ENCODE data around the gene ETV3L. TPM values are rescaled to one million over a fixed set of nuclear protein-coding genes. Genes with fewer than 3 reads are reported as not detected.

The ETV3L gene
- total RNA-seq, 1 experiment from 2014 or later, result not detected

DNA sequence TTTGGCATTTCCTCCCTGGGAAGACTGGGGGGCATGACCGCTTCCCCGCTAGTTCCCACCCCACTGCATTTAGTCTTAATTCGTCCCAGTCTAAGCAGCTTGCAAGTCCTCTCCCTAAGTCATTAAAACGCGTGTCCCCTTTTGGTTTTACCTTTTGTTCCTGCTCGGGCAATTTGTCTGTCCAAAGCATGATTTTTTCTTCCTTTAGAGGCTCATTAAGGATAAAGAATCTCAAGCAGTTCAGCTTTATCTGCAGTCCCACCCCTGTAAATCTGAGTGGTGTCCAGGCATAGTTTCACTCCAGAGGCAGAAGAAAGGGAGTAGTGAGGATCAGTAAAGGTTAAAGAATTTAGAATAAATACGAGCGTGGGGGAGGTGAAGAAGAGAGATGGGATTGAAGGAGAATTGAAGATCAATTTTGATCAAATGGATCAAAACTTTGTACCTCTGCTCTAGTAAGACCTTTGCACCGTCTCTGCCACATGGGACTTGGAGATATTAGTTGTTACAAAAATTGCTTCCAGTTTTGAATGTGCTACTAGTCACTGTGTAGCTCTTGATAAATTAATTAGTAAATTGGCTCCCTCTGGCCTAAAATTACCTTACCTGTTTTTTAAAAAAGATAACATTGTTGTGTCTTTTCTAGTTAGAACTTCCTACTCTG, 39.6 kb upstream of the ETV3L start:
- ATAC-seq, result no peak
- no TSS peak for BruUV-seq (replicated peaks)
- CTCF ChIA-PET, result interaction anchor here (3.7 kb wide), 1 partner anchor 16 kb away, joined by 18 read pairs; no protein-coding TSS in a partner anchor

DNA sequence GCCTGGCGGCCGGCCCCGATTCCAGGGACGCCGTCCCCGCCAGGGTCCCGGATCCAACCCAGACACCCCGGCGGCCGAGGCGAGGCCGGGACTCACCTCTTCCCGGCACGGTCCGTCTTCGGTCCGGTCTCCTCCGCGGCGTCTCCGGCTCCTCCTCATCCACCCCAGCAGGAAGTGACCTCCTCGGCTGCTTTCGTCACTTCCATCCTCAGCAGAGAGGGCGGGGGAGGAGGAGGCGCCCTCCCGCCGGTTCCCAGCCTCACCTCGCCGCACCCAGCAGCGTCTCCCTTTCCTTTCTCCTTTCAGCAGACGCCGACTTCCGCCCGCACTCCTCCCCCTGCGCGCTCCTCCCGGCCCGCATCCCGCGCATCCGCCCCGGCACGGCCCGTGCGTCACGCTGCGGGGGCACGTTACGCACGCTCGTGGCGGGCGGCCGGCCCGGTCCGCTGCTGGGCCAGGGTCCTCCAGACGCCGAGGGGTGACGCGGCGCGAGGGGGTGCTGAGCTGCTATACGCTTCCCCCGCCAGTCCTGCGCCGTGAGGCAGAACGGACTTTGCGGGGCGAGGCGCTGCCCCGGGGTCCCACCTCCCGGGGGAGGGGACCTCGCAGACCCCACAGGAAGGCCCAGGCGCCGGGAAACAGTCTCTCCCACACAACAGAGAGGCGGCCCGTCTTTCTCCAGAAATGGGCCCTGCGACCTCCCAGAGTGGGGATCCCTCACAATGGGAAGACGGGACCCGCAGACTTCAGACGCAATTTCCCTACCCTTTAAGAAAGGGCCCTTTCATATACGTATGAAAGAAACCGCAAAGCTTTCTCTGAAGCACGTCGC, 38.8 kb upstream of the ETV3L start, which contains the start of gene ETV3:
ETV3 (minus strand) TSS at position 176 of the 832 bp plus-strand sequence. CDS start 2,043 bp downstream, outside the sequence.
- ChIA-PET CTCF (interaction anchor here (3.7 kb wide), 1 partner anchor 16 kb away, joined by 18 read pairs; no protein-coding TSS in a partner anchor), RAD21 (ENCODE audit: low non-redundant PET in 1 of 2, low total read pairs in 2 of 2, uncharacterized antibody in 2 of 2, unreplicated experiment in 2 of 2) (no interaction called here), POLR2A (no interaction called here)
- H3K9ac ChIP-seq (ENCODE audit: low read length), result peak within 1 kb of the TSS; percentile 84
- intact Hi-C loops (cut with micrococcal nuclease), result loop anchor here (5.0 kb wide), 1 partner anchor 46 kb away; no protein-coding TSS in a partner anchor
- BruUV-seq (replicated peaks), result TSS peak; percentile 79
- peak within 1 kb of the TSS; percentile 91 to 94 for H3K4me3 ChIP-seq (replicated peaks in 1 of 2; ENCODE audit: low read depth in 1 of 2, low read length in 2 of 2)
- ATAC-seq (peak; percentile 92), DNase-seq (ENCODE audit: low read depth, low spot score) (peak; percentile 76)
- peak within 1 kb of the TSS; percentile 90 for H3K4me2 ChIP-seq (ENCODE audit: low read length)
- H3K27me3 ChIP-seq (ENCODE audit: insufficient read depth, low read length), result no peaks in the 10 kb centered on the region
- peaks cover 13 to 25% of the 10 kb centered on the region in 2 experiments for H3K4me1 ChIP-seq (ENCODE audit: control insufficient read depth in 1 of 2, insufficient read depth in 2 of 2, low read length in 2 of 2)
- H2AFZ ChIP-seq (ENCODE audit: low read depth, low read length, poor library complexity, severe bottlenecking), result no peak within 1 kb of the TSS
- H3K9me2 ChIP-seq (ENCODE audit: insufficient read depth), result no peaks in the 10 kb centered on the region
- peak within 1 kb of the TSS; percentile 60 for H3K27ac ChIP-seq (ENCODE audit: low read depth, low read length)
- peaks cover 22 to 26% of the 10 kb centered on the region in 2 experiments for H3K36me3 ChIP-seq (ENCODE audit: control insufficient read depth in 1 of 2, insufficient read depth in 2 of 2, low read length in 2 of 2)
- peaks cover 7% of the 10 kb centered on the region; the same call in 1 of the 2 replicates for H4K20me1 ChIP-seq (ENCODE audit: insufficient read depth)
- H3K79me2 ChIP-seq (ENCODE audit: insufficient read depth, low read length), result peaks cover 44% of the 10 kb centered on the region
- no peaks in the 10 kb centered on the region for H3K9me3 ChIP-seq (ENCODE audit: control insufficient read depth in 1 of 2, insufficient read depth in 1 of 2, low read depth in 1 of 2, low read length in 2 of 2)
- TF ChIP-seq JUND (IDR thresholded peaks at IDR 0.05), result no peak
- no peak for TF ChIP-seq SRF (IDR thresholded peaks at IDR 0.05; ENCODE audit: low read depth)
- no peak for TF ChIP-seq FOSL1 (IDR thresholded peaks at IDR 0.05; ENCODE audit: low read depth)
- TF ChIP-seq CEBPB (IDR thresholded peaks at IDR 0.05; ENCODE audit: low read depth), result no peak
- TF ChIP-seq, protein P1, sequence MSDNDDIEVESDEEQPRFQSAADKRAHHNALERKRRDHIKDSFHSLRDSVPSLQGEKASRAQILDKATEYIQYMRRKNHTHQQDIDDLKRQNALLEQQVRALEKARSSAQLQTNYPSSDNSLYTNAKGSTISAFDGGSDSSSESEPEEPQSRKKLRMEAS (IDR thresholded peaks at IDR 0.05), result peak; percentile 90
- no peak for TF ChIP-seq ZNF274 (IDR thresholded peaks at IDR 0.05; ENCODE audit: low read depth, low read length)
- TF ChIP-seq, protein P2, sequence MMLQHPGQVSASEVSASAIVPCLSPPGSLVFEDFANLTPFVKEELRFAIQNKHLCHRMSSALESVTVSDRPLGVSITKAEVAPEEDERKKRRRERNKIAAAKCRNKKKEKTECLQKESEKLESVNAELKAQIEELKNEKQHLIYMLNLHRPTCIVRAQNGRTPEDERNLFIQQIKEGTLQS (IDR thresholded peaks at IDR 0.05), result no peak
- TF ChIP-seq TCF7L2 (IDR thresholded peaks at IDR 0.05; ENCODE audit: borderline replicate concordance, extremely low read depth, insufficient read depth, insufficient read length), result peak; percentile 70
- TF ChIP-seq ZFX (IDR thresholded peaks at IDR 0.05), result peak; percentile 95
- TF ChIP-seq YY1 (IDR thresholded peaks at IDR 0.05; ENCODE audit: extremely low read depth, insufficient replicate concordance, low read depth, low read length), result no peak
- TF ChIP-seq SP1 (IDR thresholded peaks at IDR 0.05; ENCODE audit: low read depth), result peak; percentile 59; the same call in 1 of the 2 replicates
- TF ChIP-seq, protein P3, sequence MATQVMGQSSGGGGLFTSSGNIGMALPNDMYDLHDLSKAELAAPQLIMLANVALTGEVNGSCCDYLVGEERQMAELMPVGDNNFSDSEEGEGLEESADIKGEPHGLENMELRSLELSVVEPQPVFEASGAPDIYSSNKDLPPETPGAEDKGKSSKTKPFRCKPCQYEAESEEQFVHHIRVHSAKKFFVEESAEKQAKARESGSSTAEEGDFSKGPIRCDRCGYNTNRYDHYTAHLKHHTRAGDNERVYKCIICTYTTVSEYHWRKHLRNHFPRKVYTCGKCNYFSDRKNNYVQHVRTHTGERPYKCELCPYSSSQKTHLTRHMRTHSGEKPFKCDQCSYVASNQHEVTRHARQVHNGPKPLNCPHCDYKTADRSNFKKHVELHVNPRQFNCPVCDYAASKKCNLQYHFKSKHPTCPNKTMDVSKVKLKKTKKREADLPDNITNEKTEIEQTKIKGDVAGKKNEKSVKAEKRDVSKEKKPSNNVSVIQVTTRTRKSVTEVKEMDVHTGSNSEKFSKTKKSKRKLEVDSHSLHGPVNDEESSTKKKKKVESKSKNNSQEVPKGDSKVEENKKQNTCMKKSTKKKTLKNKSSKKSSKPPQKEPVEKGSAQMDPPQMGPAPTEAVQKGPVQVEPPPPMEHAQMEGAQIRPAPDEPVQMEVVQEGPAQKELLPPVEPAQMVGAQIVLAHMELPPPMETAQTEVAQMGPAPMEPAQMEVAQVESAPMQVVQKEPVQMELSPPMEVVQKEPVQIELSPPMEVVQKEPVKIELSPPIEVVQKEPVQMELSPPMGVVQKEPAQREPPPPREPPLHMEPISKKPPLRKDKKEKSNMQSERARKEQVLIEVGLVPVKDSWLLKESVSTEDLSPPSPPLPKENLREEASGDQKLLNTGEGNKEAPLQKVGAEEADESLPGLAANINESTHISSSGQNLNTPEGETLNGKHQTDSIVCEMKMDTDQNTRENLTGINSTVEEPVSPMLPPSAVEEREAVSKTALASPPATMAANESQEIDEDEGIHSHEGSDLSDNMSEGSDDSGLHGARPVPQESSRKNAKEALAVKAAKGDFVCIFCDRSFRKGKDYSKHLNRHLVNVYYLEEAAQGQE (IDR thresholded peaks at IDR 0.05; ENCODE audit: low read depth), result no peak
- no peak for TF ChIP-seq RAD21 (IDR thresholded peaks at IDR 0.05; ENCODE audit: low read depth)

More for the DNA sequence above, 39.6 kb upstream of the ETV3L start:
- POLR2A ChIA-PET, result no interaction called here
- H3K4me3 ChIP-seq (replicated peaks in 1 of 2; ENCODE audit: low read depth in 1 of 2, low read length in 2 of 2), result peak overlapping the region; percentile 91 to 94
- H3K9me2 ChIP-seq (ENCODE audit: insufficient read depth), result no peaks in the 10 kb centered on the region
- RAD21 ChIA-PET (ENCODE audit: low non-redundant PET in 1 of 2, low total read pairs in 2 of 2, uncharacterized antibody in 2 of 2, unreplicated experiment in 2 of 2), result no interaction called here
- H4K20me1 ChIP-seq (ENCODE audit: insufficient read depth), result peaks cover 7% of the 10 kb centered on the region; the same call in 1 of the 2 replicates
- H3K4me2 ChIP-seq (ENCODE audit: low read length), result peak overlapping the region; percentile 90
- DNase-seq (ENCODE audit: low read depth, low spot score), result no peak
- H3K9me3 ChIP-seq (ENCODE audit: control insufficient read depth in 1 of 2, insufficient read depth in 1 of 2, low read depth in 1 of 2, low read length in 2 of 2), result no peaks in the 10 kb centered on the region
- peaks cover 37% of the 10 kb centered on the region for H3K79me2 ChIP-seq (ENCODE audit: insufficient read depth, low read length)
- peaks cover 13 to 25% of the 10 kb centered on the region in 2 experiments for H3K4me1 ChIP-seq (ENCODE audit: control insufficient read depth in 1 of 2, insufficient read depth in 2 of 2, low read length in 2 of 2)
- peak overlapping the region; percentile 84 for H3K9ac ChIP-seq (ENCODE audit: low read length)
- no peaks in the 10 kb centered on the region for H3K27me3 ChIP-seq (ENCODE audit: insufficient read depth, low read length)
- intact Hi-C loops (cut with micrococcal nuclease), result loop anchor here (5.0 kb wide), 1 partner anchor 47 kb away; no protein-coding TSS in a partner anchor
- peak overlapping the region; percentile 60 for H3K27ac ChIP-seq (ENCODE audit: low read depth, low read length)
- H2AFZ ChIP-seq (ENCODE audit: low read depth, low read length, poor library complexity, severe bottlenecking), result no peak overlapping the region
- peaks cover 15 to 19% of the 10 kb centered on the region in 2 experiments for H3K36me3 ChIP-seq (ENCODE audit: control insufficient read depth in 1 of 2, insufficient read depth in 2 of 2, low read length in 2 of 2)
- TF ChIP-seq POLR2AphosphoS5 (IDR thresholded peaks at IDR 0.05; ENCODE audit: low read depth, low read length) (no peak), SRF (IDR thresholded peaks at IDR 0.05; ENCODE audit: low read depth) (no peak), ZNF274 (IDR thresholded peaks at IDR 0.05; ENCODE audit: low read depth, low read length) (no peak), SIN3A (IDR thresholded peaks at IDR 0.05; ENCODE audit: low read depth) (0 out of 2 replicates have a peak, but pooled peaks have one; percentile 13)

All from HCT116 (cell line).